HG03342 (cell line): ENCODE data around the gene GOLGA6L9.
A peak's percentile ranks its signal among the peaks of the same experiment; 100 is the strongest.
"Not testable (repeated sequence)": the region's sequence is repeated elsewhere in the genome, so short reads cannot be mapped to it uniquely, and the experiment has no call there.

Source experiments
- ATAC-seq: cut with Tn5 transposase; IDR thresholded peaks from one replicate; pipeline ENCODE4 v1.9.1; 2021; ENCODE audit warnings: mild to moderate bottlenecking, moderate library complexity; ENCODE audit not compliant: unreplicated experiment

GOLGA6L9 gene

GRCh38 chr15:82465629-82466028 lies 36.0 kb downstream of the GOLGA6L9 start:
- not testable (repeated sequence) for ATAC-seq

GRCh38 chr15:82468205-82468604 lies 38.6 kb downstream of the GOLGA6L9 start:
- ATAC-seq: peak; percentile 95

- not testable (repeated sequence) for ATAC-seq
Measured at GRCh38 chr15:82469381-82469780, 39.8 kb downstream of the GOLGA6L9 start.

GRCh38 chr15:82472269-82472982 lies 42.8 kb downstream of the GOLGA6L9 start:
- not testable (repeated sequence) for ATAC-seq

DNA sequence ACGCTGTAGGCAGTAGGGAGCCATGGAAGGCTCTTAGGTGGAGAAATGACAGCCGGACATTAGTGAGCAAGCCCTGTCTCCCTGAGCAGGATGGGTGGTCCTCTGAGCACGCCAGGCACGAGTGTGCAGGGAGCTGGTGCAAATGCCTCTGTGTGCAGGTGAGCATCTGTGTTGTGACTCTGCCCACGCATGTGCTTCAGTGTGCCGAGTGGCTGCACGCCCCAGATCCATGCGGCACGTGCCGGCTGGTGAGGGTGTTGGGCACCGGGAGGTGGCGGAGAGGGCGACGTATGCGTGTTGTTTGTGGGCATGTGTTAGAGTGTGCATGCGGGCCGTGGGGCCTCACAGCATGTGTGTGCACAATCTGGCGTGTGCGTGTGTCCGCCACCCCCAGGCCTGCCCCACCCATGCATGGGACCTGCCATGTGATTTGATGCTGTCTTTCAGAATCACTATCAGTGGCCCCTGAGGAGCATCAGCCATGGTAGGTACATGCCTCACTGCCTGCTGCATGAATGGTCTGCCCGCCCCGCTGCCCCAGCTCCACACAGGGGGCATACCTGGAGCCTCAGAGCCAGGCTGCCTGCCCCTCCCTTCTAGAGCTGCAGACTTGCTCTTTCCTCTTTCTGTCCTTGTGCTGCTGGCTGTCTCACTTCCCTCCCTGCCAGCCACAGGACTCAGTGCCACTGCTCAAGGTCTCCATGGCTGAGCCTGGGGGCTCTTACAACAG lies 45.1 kb downstream of the GOLGA6L9 start:
- not testable (repeated sequence) for ATAC-seq

- ATAC-seq: not testable (repeated sequence)
Measured at GRCh38 chr15:82475345-82475967, 45.8 kb downstream of the GOLGA6L9 start.

DNA sequence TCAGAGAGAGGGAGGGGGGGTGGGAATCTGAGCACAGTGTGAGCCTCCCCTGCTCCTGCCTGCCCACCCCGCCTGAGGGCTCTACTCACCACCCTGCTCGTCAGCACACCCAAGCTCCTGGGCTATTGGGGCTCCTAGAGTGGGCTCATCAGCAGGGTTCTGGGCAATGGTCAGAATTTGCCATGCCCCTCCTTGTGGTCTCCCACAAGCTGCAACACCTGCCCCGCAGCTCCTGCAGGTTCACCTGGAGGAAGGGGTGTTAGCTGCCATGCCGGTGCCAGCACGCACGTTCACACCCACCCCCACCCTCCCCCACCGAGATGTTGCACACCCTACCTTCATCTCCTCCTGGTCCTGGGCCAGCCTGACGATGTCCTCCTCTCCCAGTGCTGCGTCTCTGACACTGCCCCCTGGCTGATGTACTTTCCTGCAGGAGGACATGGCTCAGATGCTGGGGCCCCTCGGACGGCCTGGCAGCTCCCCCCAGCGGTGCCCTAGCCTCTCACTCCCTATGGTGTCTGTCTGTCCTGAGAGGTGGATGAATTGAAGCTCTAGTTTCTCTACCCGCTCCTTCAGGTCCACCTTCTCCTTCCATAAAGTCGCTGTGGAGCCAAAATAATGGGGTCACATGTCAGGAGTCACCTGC lies 47.2 kb downstream of the GOLGA6L9 start:
- not testable (repeated sequence) for ATAC-seq

DNA sequence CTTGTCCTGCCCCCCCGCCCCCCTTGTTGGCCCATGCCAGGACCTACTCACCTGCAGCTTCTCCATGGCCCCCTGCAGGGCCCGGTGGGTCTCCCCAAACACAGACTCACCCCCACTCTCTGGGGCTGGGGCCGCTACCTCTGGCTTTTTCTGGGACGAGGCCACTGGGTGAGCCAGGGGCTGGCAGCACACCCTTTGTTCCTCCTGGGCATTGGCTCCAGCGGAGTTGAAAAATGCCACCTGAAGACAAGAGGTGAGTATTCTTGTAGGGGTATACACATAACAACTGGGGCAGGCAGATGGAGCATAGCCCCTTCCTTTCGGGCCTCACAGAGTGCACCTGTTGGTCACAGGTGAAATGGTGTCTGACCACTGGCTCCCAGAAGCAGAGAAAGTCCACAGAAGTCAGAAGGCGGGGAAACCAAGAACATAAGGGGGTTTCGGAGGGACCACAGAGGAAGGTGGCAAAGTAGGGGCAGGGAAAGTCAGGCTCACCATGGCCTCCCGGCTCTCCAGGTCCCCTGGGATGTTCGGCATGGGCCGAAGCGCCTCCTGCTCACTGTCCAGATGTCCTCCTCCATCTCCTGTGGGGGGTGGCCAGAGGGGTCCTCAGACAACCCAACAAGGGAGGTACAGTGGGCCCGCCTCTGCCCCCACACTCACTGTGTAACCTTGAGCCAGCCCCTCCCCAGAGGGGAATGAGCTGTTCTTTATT lies 47.9 kb downstream of the GOLGA6L9 start:
- ATAC-seq: not testable (repeated sequence)
